DOHH2 (cell line): ENCODE measurements around the gene ZBTB7C.

Experiments used
- CTCF ChIP-seq: fragments of 200-600 bp; sonication (generic); IDR thresholded peaks from one replicate; pipeline ENCODE4 v1.5.1; 2014; ENCODE audit warnings: antibody characterized with exemption, mild to moderate bottlenecking, low read depth, low read length; ENCODE audit not compliant: poor library complexity, severe bottlenecking
- EZH2phosphoT487 ChIP-seq: fragments of 200-600 bp; sonication (generic); IDR thresholded peaks from 2 replicates; pipeline ENCODE4 v1.6.1; 2017; ENCODE audit warnings: borderline replicate concordance, mild to moderate bottlenecking, antibody characterized with exemption, low read length, moderate library complexity, mixed read lengths

- TF ChIP-seq CTCF (no peak), EZH2phosphoT487 (no peak)
Observed at GRCh38 chr18:47983055-47983454, 426.1 kb downstream of the ZBTB7C start.
